RWPE2 (cell line): ENCODE measurements around the gene ABHD8.

Experiments
- ATAC-seq: fragments of 200-7000 bp; cut with Tn5 transposase; 3 replicates; pipeline ENCODE4 v1.9.1; 2021; ENCODE audit warnings: low read depth
- DNase-seq: peaks from one replicate; pipeline ENCODE4 v3.0.0-alpha.2; 2020; ENCODE audit warnings: low spot score
- H3K27ac ChIP-seq: fragments of 450-650 bp; 2 replicates; pipeline ENCODE4 v1.5.1; 2017; ENCODE audit warnings: mild to moderate bottlenecking; ENCODE audit not compliant: poor library complexity, severe bottlenecking
- H3K27me3 ChIP-seq: fragments of 250-450 bp; sonication (Bioruptor Pico); 2 replicates; pipeline ENCODE4 v1.5.1; 2021; ENCODE audit warnings: mild to moderate bottlenecking, moderate library complexity; ENCODE audit not compliant: insufficient read depth, poor library complexity, severe bottlenecking
- H3K36me3 ChIP-seq: fragments of 250-450 bp; sonication (Bioruptor Pico); 2 replicates; pipeline ENCODE4 v1.5.1; 2020; ENCODE audit warnings: low read depth, mild to moderate bottlenecking, moderate library complexity
- H3K4me1 ChIP-seq: fragments of 250-450 bp; sonication (Bioruptor Pico); 2 replicates; pipeline ENCODE4 v1.5.1; 2021; ENCODE audit warnings: mild to moderate bottlenecking, moderate library complexity; ENCODE audit not compliant: insufficient read depth, poor library complexity, severe bottlenecking
- H3K4me3 ChIP-seq: fragments of 250-450 bp; sonication (Bioruptor Pico); 2 replicates; pipeline ENCODE4 v1.5.1; 2021; ENCODE audit warnings: mild to moderate bottlenecking, moderate library complexity; ENCODE audit not compliant: severe bottlenecking
- H3K9me3 ChIP-seq: fragments of 250-450 bp; sonication (Bioruptor Pico); 2 replicates; pipeline ENCODE4 v1.5.1; 2021; ENCODE audit warnings: mild to moderate bottlenecking, moderate library complexity; ENCODE audit not compliant: severe bottlenecking
- CTCF ChIP-seq: fragments of 450-650 bp; IDR thresholded peaks from one replicate; pipeline ENCODE4 v1.5.1; 2017; ENCODE audit warnings: mild to moderate bottlenecking, moderate library complexity; ENCODE audit not compliant: poor library complexity, severe bottlenecking

The ABHD8 gene

GRCh38 chr19:17305216-17305516 is 1.9 kb upstream of the ABHD8 start:
- no peaks in the 10 kb centered on the region for H3K9me3 ChIP-seq
- TF ChIP-seq CTCF = no peak
- no peak overlapping the region for H3K4me3 ChIP-seq
- peaks cover 3% of the 10 kb centered on the region for H3K4me1 ChIP-seq
- no peaks in the 10 kb centered on the region for H3K27me3 ChIP-seq
- ATAC-seq (no peak), DNase-seq (no peak)
- H3K36me3 ChIP-seq = 0 out of 2 replicates have a peak, but pooled peaks cover 3% of the 10 kb centered on the region
- H3K27ac ChIP-seq = peak overlapping the region; percentile 73

- Histone ChIP-seq H3K9me3 (no peaks in the 10 kb centered on the region), H3K4me1 (peaks cover 3% of the 10 kb centered on the region), H3K27me3 (no peaks in the 10 kb centered on the region), H3K36me3 (0 out of 2 replicates have a peak, but pooled peaks cover 3% of the 10 kb centered on the region), H3K27ac (peak overlapping the region; percentile 73), H3K4me3 (no peak overlapping the region)
- ATAC-seq (no peak), DNase-seq (no peak)
- TF ChIP-seq CTCF = no peak
Observed at GRCh38 chr19:17304386-17305215, 1.4 kb upstream of the ABHD8 start.

GRCh38 chr19:17303940-17304267 is 679 bp upstream of the ABHD8 start:
- ATAC-seq (no peak), DNase-seq (no peak)
- Histone ChIP-seq H3K27me3 (no peaks in the 10 kb centered on the region), H3K4me1 (peaks cover 3% of the 10 kb centered on the region), H3K4me3 (no peak overlapping the region), H3K27ac (peak overlapping the region; percentile 73), H3K9me3 (no peaks in the 10 kb centered on the region), H3K36me3 (peaks cover 6% of the 10 kb centered on the region; the same call in 1 of the 2 replicates)
- TF ChIP-seq CTCF = no peak

GRCh38 chr19:17302391-17303166 is 646 bp downstream of the ABHD8 start:
- Histone ChIP-seq H3K4me3 (peak overlapping the region; percentile 62), H3K9me3 (no peaks in the 10 kb centered on the region), H3K36me3 (peaks cover 16% of the 10 kb centered on the region), H3K27me3 (no peaks in the 10 kb centered on the region), H3K27ac (peak overlapping the region; percentile 73), H3K4me1 (peaks cover 3% of the 10 kb centered on the region)
- no peak for DNase-seq
- TF ChIP-seq CTCF = no peak
- ATAC-seq = no peak
